ENCODE measurements around the gene AP1S1.

Gene AP1S1

DNA sequence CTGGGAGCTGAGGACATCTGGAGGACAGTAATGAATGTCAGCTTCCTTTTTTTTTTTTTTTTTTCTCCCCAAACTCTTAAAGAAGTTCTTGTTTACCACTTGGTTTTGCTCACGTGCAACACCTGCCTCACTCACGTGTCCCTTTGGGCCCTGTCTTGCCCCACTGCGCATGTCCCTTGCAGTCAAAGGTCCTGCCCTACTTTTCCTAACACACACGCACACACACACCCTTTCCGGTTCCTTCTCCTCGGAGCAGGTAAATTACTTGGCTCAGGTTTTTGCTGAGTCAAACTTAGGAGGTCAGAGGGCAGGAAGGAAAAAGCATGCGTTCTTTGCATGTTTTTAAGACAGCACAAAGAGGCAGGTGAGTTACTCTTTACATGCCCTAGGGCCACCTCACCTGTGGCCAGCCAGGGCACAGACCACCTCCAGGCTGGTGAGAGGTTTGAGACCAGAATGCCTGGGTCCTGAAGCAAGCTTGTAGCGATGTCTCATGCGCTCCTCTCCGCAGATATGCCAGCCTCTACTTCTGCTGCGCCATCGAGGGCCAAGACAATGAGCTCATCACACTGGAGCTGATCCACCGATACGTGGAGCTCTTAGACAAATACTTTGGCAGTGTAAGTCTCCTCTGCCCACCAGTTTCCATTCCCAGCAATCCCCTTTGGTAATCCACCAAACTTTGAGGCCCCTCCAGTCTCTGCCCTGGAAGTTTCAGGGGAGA, 2.8 kb downstream of the AP1S1 start:
- TF ChIP-seq GATA1 (IDR thresholded peaks at IDR 0.05; ENCODE audit: low read depth, low read length) (no peak), POLR2A (IDR thresholded peaks at IDR 0.05; ENCODE audit: low read length) (no peak)
- DNase-seq = no peak

- TF ChIP-seq POLR2A (IDR thresholded peaks at IDR 0.05; ENCODE audit: low read length) (no peak), GATA1 (IDR thresholded peaks at IDR 0.05; ENCODE audit: low read depth, low read length) (no peak)
- no peak for DNase-seq
Observed at GRCh38 chr7:101159696-101160674, 5.7 kb downstream of the AP1S1 start.

DNA sequence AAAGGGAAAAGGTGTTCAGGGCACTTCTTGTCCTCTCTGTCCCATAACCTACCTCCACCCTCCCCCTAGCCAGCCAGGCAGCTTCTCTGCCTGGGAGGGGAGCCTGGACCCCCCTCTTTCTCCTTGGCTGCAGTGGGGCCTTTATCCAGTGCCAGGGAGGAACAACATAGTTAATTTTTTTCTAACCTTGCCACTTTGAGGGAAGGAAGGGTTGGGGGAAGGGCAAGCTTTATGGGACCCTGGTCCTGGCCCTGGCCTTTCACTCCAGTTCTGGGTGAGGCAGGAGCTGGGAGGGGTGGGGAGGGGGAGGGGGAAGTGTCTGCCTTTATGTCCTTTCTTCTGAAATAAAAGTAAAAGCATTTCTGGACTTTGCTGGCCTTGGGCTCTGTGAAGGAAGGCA, 6.6 kb downstream of the AP1S1 start:
- no peak for DNase-seq
- TF ChIP-seq GATA1 (IDR thresholded peaks at IDR 0.05; ENCODE audit: low read depth, low read length) = no peak
- TF ChIP-seq POLR2A (IDR thresholded peaks at IDR 0.05; ENCODE audit: low read length) = no peak

- no peak for DNase-seq
- TF ChIP-seq POLR2A (IDR thresholded peaks at IDR 0.05; ENCODE audit: low read length) (no peak), GATA1 (IDR thresholded peaks at IDR 0.05; ENCODE audit: low read depth, low read length) (no peak)
Observed at GRCh38 chr7:101161692-101162471, 7.6 kb downstream of the AP1S1 start.

DNA sequence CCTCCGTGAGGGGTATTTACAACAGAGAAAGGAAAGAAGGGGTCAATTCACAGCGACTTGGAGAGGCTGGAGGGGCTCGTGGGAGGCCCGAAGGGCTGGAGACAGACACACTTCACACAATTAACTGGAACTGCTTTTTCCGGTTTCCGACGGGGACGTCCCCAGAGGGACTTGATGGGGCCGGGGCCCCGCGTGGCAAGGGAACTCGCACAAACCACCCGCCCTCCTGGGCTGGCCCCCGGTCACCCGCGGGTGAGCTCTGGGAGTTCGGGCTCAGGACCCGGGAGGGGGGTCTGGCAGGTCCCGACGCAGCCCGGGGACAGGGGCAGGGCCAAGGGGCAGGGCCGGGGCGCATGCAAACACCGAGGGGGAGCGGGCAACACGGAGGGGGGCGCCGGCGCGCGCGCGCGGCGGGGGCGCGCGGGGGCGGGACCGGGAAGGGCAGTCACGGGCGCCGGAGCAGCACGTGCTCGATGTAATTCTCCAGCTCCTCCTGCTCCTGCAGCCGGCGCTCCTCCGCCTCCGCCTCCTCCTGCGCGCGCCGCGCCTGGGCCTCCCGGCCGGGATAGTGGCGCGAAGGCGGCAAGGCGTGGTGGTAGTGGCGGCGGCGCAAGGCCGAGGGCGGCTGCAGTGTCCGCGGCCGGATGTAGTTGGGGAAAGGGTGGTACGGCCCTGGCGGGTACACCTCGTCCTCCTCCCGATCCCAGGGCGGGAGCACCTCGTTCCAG, 8.4 kb downstream of the AP1S1 start:
- TF ChIP-seq POLR2A (IDR thresholded peaks at IDR 0.05; ENCODE audit: low read length) = no peak
- peak; percentile 38 to 52 for DNase-seq

GRCh38 chr7:101163279-101164070, 9.2 kb downstream of the AP1S1 start:
- TF ChIP-seq GATA1 (IDR thresholded peaks at IDR 0.05; ENCODE audit: low read depth, low read length) (no peak), POLR2A (IDR thresholded peaks at IDR 0.05; ENCODE audit: low read length) (no peak)
- peak in 1 of 2 experiments; percentile 17 for DNase-seq

DNA sequence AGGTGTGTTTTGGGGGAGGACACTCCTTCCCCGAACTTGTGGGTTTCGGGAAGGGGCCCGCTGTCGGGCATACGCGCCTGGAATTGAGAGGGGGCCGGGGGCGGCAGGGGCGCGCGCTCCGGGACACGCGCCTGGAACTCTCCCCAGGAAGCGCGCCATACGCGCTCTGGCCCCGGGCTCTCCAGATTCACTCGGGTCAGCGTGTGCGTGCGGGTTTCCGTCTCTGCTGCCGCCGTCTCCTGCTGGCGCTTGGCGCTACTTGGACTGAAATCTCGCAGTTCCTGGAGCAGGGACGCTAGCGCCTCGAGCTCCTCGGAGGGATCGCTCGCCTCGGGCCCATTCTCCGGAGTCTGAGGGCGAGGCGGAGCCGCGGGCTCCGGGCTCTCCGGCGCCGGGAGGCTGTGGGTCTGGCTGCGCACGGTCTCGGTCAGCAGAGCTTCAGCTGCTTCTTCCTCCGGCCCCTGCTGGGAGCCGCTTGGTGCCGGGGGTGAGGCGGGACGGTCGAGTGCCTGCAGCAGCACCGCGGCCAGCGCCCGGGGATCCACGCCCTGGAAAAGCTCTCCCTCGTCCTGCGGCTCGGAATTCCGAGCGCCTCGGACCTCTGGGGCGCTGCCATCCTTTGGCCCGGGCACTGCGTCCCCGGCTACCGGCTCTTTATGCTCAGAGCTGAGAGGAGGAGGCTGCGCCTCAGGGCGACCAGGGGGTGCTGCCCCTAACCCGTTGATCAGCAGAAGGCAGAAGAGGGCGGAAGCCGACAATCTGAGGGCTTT, 10.0 kb downstream of the AP1S1 start:
- DNase-seq = peak in 1 of 2 experiments; percentile 20
- TF ChIP-seq POLR2A (IDR thresholded peaks at IDR 0.05; ENCODE audit: low read length) (no peak), GATA1 (IDR thresholded peaks at IDR 0.05; ENCODE audit: low read depth, low read length) (no peak)

GRCh38 chr7:101165075-101165957, 11.0 kb downstream of the AP1S1 start, which contains the start of gene VGF:
TSS of gene VGF (minus strand) at chr7:101165569. CDS start at chr7:101164843, 726 bp downstream.
- DNase-seq = peak; percentile 92 to 95
- TF ChIP-seq GATA1 (IDR thresholded peaks at IDR 0.05; ENCODE audit: low read depth, low read length) = no peak

DNA sequence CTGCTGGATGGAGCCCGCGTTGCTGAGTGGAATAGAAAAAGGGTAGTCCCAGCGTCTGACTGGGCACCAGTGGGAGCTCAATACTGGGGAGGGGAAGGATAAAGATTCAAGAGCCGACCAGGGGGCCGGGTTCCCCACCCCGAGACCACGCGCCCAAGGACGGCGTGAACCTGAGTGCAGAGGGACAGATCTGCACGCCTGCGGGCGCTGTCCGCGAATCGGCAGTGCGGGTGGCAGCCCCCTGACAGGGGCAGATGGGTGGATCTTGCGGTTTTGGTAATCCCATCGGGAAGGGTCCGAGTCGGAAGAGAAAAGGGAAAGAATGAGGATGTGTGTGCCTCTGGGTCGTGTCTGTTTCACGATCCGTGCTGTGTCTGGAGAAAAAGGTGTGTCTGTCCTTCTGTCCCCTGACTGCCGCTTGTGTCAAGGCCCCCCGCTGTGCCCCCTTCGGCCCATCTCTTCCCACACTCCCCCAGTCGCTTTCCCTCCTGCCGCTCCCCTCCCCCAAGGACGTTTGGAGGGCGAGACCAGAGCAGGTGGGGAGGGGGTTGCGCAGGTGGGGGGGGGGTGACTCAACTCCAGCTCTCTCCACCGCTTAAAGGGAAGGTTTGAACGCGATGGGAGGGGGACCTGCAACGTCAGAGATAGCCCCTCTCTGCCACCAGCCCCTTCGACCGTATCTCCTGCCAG, 11.8 kb downstream of the AP1S1 start:
- no peak for DNase-seq
- TF ChIP-seq POLR2A (IDR thresholded peaks at IDR 0.05; ENCODE audit: low read length) (no peak), GATA1 (IDR thresholded peaks at IDR 0.05; ENCODE audit: low read depth, low read length) (no peak)

GRCh38 chr7:101166648-101166908, 12.3 kb downstream of the AP1S1 start:
- no peak for TF ChIP-seq POLR2A (IDR thresholded peaks at IDR 0.05; ENCODE audit: low read length)
- TF ChIP-seq GATA1 (IDR thresholded peaks at IDR 0.05; ENCODE audit: low read depth, low read length) = no peak
- no peak for DNase-seq
